ENCODE measurements around the gene CCR7.
A peak's percentile ranks its signal among the peaks of the same experiment; 100 is the strongest.
"Not testable (repeated sequence)": the region's sequence is repeated elsewhere in the genome, so short reads cannot be mapped to it uniquely, and the experiment has no call there.

Gene CCR7

DNA sequence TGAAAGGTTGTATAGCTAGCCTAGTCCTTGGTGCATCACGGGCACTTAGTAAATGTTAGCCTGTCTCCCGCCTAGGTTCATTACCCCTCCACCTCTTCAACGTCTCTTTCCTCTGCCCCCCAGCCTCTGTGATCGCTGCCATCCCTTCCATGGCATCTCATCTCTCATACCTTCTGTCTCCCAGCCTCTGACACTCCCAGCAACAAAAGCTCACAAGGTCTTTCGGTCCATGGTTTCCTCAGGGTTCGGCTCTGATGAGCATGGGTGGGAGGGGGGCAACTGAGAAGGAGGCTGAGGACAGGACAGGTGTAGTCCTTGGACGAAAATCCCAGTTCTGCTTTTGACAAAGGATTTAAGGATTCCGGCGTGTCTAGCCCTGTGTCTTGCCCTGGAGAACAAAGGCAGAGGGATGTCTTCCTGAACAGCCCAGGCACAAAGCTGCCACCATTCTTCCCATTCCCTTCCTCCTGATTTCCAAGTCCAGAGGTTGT lies 16.7 kb downstream of the CCR7 start:
- no peak for DNase-seq

DNA sequence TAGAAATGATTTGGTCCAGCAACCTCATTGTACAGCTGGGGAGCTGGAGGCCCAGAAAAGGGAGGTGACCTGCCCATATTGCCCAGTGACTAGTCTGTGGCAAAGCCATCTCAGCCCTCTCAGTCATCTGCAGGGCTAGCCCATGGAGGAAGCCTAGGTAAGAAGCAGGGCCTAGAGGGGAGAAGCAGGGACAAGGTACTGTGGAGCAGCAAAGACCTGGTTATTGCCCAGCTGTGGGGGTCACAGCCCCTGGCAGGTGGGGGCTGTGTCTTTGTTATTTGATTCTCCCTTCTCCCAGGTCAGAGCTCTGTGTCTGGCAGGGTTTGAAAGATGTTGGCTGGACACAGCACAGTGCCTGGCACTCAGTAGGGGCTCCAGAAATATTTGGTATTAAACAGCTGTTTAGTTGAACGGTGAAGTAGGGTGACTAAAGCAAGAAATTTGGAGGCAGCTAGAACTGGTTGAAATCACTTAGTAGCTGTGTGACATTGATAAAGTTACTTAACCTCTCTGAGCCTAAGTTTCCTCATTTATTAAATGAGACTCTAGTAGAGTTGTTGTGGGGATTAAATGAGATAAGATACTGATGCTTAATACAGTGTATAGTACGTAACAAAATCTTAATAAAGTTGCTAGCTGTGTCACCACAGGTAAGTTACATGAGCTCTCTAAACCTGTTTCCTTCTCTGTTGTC lies 17.3 kb downstream of the CCR7 start:
- DNase-seq = no peak

DNA sequence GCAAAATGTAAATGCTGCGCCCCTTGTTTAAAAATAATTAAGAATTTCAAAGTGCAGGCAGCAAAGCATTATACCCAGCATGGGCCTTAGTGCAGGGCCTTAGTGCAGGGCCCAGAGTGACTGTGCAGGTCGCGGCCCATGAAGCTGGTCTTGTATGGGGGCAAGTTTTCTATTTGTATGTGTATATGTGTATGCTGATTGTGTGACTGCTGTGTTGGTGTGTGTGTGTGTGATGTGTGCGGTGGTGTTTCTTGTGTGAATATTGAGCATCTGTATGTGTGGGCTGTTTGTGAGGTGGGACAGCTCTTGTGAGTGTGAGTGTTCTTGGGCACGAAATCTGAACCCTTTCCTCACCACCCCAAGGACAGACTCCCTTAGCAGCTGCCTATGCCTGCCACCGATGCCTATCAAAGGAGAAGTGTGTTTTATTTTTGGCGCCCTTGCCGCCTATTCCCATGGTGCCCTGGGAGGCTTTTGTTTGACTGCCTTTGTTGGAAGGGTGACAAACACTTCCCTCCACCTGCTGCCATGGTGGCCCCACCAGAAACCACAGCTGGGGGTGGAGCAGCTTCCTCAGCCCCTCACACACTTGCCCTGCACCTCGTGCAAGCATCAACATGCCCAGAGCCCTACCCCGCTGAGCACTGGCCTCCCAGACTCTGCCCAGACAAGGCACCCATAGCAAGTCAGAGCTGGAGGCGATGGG lies 18.0 kb downstream of the CCR7 start:
- DNase-seq = peak; percentile 49

DNA sequence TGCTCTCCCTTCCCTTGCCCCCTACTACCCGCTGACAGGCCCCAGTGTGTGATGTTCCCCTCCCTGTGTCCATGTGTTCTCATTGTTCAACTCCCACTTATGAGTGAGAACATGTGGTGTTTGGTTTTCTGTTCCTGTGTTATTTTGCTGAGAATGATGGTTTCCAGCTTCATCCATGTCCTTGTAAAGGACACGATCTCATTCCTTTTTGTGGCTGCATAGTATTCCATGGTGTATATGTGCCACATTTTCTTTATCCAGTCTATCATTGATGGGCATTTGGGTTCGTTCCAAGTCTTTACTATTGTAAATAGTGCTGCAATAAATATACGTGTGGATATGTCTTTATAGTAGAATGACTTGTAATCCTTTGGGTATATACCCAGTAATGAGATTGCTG lies 18.8 kb downstream of the CCR7 start:
- not testable (repeated sequence) for DNase-seq

DNA sequence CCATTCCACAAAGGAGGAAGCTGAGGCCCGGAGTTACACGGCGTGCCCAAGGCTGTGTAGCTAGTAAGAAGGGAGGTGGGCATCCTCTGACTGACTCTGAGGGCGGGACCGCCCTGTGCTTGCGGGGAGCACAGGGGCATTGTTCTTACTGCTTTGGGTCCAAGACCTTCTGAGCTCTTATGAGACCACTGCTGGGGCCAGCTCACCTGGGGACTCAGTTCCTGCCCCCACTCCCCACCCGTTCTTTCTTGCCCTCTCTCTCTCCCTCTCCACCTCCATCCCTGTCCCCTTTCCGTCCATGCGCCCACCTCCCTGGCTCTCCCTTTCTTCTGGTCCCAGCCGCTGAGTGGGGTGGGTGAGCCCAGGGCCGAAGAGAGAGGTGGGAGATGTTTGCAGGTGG lies 19.6 kb downstream of the CCR7 start:
- DNase-seq = no peak

DNA sequence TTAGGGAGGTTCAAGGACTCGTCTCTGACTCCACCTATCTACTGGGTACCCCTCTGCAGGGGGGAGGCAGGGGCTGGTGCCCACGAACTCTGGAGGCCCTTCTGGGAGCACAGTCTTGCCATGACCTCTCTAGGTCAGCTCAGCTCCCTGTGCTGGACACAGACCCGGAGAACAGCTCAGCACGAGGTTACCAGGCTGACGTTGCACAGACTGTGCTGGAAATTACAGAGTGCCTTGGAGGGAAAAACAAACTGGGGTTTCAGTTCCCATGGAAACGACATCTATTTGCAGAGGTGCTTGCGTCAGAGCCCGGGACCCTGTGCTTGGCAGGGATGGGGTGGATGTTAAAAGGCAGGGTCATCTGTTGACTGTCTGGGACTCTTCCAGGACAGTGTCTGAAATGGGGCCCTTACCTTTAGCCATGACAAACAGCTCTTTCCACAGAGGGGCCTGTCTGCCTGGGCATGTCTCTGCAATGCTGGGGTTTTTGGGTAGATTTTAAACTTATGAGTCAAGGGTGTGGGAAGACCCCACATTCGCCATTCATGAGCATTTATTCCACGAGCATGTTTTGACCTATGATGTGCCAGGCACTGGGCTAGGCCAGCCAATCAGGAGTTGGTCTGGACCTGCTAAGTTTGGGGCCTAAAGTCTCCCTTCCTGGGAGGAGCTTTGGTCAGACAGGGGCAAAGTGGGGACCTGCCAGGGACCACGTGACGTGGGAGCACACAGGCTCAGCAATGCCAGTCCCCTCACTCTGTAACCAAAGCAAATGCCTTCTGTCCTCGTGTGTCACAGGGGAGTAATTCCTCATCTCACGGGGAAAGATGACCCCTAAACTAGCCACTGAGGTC lies 22.5 kb downstream of the CCR7 start:
- no peak for DNase-seq

DNA sequence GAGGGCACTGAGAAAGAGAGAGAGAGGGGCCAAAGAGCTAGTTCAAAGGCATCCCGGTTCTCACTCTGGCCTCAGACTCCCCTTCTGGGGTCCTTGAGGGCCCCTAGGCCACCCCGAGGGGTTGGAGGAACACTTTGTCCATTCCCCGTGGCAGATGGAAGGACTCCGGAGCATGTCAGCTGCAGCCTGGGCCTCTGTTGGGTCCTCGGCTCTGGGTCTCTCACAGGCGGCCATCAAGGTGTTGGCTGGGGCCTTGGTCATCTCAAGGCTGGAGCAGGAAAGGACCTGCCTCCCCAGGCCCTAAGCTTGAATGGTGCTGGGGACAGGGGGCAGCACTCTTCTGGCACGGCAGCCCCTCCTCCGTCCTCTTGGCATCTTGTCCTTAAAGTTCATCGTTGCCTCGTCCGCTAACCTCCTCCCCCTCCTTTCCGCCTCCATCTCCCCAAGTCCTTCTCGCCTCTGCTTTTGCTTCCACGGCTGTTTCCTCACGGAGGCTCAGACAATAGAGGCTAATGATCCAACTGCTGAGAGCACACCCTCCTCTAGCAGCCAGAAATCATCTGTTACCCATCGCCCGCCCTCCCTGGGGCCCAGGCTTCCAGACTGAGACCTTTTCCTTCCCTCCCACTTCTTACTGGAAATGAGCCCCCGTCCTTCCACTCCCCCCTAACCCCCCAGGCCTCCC lies 23.3 kb downstream of the CCR7 start:
- DNase-seq = no peak

DNA sequence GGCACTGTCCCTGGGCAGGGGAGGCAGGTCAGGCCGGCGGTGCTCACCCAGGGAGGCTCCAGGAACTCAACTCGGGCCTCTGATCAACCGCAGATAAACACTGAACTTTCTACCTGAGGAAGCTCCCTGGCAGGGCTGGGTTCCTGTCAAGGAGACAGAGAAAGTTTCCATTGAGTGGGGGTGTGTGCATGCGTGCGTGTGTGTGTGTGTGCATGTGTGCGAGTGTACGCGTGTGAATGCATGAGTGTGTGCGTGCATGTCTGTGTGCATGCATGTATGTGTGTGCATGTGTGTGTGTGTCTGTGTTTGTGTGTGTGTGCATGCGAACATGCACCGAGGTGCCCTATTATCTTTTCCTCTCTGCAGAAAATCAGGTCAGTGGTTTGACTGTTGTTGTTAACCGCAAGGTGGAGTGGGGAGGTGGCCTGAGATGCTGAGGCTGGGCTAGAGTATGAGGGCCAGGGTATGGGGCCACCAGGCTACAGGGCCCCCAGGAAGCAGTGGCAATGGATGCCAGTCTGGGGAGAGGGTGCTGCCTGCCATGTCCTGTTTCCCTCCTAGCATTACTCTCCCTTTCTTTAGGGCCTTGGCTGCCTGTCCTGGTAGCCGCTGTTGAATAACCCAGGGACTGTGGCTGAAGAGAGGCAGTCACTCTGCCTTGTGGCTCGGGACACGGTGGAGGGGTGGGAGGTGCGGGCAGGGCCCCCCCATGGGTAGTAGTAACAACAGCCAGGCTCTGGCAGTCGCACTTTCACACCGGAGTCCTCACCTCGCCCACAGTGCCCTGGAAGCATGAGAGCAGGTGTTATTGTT lies 24.0 kb downstream of the CCR7 start:
- DNase-seq = no peak

DNA sequence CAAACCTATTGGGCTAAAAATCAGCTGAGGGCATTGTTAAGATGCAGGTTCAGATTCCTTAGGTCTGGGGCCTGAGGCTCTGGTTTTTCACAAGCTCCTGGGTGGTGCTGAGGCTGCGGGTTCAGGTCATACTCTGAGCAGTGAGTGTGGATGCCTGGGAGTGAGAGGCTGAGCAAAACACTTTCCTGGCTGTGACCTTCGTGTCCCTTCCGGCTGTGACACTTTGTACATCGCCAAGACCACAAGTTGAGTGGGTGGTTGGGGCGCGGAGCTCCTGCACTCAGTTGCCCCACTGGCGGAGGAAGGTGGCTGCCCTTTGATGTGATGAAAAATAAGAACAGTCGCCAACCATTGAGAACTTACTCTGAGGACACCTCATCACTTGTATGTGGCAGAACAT lies 24.8 kb downstream of the CCR7 start:
- DNase-seq = no peak

DNA sequence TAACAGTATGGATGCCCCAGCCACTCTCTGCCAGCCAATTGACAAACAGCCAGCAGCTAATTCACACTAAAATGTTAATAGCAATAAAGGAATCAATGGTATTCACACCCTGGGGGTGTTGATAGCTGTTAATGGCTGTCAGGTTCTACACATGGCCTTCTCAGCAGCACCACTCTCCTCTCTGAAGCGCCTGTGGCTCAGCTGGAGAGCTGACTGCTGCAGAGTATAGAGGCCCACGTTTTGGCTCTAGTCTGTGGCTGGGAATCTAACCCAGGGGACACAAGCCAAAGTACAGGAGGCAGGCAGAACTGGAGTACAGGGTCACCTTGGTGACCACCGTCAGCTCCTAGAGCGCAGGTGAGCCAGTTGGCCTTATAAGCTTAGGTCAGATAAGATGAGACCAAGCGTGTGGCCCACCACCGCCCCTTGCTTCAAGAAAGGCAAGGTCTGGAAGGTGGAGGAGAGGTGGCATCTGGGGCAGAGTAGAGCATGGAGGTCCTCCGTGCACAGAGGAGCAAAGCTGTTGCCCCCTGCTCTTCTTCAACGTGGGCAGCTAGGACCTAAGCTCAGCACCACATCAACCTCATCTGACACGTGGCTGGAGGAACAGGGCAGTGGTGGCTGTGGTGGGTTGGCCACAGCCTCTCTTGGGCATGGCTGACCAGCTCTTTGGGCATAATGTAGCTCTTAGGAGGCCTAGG lies 25.4 kb downstream of the CCR7 start:
- DNase-seq = no peak

DNA sequence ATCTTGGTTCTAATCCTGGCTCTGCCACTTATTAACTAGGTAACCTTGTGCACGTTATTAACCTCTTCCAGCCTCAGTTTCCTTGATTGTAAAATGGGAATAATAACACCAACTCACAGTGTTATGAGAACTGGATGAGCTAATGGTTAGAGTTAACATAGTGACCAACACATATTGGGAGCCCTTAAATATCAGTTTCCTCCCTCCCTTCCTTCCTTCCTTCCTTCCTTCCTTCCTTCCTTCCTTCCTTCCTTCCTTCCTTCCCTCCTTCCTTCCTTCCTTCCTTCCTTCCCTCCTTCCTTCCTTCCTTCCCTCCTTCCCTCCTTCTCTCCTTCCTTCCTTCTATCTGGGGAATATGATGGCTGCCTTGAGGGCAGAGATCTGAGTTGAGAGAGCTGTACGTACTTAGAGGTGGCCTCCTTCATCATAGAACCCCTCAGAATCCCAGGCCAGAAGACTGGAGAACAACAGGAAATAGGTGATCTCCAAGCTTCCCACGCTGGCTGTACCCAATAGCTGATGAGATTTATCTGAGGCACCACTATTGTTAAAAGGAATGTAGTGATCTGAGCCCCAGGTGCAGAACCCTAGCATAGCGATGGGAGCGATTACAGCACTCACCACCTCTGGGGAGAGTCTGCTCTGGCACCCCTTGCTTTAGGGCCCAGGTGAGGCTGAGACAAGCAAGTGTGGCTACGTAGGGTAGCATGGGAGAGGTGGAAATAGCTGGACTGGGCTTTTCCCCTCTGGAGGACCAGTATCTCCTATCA lies 26.2 kb downstream of the CCR7 start:
- no peak for DNase-seq

DNA sequence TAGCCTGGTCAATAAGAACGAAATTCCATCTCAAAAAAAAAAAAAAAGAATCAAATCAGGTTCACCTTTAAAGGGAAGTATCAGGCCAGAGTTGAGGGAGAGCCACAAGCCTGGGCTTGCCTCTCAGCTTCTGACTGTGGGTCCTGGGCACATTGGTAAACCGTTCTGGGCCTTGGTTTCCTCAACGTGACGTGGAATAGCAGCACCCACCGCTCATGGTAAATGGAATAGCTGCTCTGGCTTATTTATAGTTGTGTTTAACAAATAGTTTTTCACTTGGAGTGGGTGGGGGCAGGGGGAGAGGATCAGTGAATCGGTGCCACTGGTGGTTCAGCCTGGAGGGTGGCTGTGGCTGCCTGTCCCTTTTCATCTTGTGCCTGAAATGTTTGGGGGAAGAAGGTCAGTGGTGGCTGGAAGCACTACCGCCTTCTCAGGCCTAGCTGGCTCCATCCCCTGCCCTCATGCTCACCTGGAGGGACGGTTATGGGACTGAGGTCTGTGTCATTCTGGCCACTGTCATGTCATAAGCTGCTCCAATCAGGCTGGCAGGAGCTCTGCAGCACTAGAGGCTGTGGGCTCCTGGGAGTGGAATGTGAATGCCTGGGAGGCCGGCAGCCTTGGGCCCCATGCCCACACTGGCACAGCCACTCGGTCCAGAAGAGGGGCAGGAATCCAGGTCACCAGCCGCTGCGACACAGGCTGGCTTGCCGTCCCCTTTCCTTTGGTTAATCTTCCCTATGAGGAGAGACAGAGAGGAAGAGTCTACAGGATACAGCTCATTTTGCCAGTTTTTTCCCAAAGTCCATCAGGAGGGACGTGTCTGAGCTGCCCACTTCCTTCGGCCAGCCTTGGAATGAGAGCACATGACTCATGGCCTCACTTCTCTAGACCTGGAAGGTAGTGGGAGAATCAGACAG lies 27.0 kb downstream of the CCR7 start:
- no peak for DNase-seq

DNA sequence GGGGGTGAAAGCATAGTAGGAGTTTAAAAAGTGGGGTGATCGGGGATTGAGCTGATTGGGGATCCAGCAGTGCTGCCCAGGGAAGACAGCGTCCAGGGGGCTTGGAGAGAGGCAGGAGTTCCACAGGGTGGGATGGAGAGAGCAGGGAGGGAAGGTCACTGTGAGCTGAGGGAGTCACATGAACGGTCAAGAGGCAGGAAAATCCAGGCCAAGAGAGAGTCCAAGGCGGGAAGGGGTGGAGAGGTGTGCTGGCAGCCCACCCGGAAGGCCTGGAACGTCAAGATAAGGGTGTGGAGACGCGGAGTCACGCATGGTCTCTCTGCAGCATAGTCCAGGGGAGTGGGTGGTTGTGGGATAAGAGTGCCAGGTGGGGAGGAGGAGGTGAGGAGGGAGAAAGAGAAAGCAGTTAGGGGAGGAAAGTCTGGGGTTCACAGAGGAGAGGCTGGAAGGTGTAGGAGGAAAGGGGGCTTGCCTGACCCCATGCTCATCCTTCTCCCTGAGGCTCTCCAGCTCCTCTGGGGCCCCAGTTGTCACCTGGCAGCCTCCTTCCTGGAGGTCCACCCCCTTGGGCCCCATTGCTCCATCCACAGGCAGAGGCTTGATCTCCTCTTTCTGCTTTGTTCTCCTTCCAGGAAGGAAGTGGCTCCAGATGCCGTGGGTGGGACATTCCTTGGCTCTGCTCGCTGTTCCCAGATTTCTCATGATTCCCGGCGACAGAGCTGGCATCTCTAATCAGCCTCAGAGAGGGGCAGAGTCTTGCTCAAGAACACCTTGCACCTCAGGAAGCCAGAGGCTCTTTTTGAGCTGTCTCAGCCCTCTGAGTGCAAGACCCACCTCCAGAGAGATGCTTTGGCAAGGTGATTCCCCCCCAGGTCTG lies 28.7 kb downstream of the CCR7 start:
- no peak for DNase-seq

DNA sequence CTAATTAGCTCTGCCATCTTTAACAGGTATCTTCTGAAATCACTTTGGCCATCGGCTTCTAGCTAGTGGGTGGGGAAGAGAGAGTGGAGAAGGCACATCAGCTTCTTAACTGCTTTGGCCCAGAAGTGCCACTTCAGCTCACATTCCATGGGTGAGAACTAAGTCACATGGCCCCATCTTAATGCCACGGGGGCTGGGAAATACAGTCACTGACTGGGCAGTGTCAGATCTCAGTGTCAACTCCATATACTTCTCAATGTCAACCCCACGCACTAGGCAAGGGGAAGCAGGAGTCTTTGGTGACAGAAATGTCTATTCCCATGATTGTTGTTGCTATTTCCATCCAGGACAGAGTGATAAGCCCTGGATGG lies 29.4 kb downstream of the CCR7 start:
- DNase-seq = no peak

DNA sequence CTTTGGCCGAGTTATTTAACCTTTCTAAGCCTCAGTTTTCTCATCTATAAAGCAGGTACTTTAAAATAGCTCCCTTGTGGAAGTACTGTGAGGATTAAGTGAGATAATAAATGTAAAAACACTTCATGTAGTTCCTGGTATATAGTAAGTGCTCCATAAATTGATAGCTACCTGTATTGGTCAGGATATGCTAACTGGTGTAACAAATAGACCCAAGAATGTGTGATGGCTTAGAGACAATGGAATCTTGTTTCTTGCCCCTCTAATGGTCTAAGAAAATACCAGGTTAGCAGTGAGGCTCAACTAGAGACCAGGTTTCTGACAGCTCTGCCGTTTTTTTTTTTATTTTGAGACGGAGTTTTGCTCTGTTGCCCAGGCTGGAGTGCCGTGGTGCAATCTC lies 29.8 kb downstream of the CCR7 start:
- no peak for DNase-seq

DNA sequence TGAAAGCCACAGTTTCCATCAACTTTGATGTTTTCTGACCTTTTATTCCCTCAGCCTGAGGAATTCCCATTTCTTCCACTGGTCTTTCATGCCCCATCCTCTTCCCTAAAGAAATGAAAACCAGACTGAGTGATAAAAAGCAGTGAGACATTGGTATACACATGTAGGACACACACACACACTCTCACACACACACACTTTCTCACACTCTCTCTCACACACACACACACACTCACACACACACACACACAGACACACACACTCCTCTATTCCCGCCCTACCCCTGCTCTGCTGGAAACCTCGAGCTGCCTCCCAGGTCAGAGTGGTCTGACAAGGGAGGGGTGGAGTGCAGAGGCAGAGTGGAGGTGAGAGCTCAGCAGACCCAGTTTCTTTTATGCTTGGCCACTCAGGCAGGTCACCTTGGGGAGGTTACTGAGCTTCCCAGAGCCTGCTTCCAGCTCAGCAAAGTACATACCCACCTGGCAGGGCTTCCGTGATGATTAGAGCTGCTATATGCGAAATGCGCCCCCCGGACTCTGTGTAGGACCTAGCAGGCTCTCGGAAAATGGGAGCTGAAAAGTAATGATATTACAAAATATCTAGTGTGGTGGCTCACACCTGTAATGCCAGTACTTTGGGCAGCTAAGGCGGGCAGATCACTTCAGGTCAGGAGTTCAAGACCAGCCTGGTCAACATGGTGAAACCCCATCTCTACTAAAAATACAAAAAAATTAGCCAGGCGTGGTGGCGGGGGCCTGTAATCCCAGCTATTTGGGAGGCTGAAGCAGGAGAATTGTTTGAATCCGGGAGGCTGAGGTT lies 30.7 kb downstream of the CCR7 start:
- no peak for DNase-seq

DNA sequence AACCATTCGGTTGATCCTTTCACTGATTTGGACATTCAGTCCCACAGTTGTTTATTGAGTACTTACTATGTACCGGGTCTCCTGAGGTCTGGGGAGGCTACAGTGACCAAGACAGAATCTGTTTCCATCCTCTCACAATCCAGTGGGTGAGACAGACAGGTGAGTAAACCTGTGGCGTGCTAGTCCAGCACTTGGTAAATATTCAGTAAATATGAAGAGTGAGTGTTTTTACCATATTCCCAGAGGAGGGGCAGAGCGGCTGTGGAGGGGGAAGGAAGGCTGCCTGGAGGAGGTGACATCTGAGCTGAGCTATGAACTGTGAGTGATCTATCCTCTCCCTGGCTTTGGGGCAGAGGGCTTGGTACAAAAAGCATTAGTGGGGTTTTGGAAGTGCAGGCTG lies 31.4 kb downstream of the CCR7 start:
- DNase-seq = no peak
